Stimulated activated effector memory CD8-positive, alpha-beta T cell treated with anti-CD3 and anti-CD28 coated beads, Interleukin-12 subunit alpha, Interleukin-12 subunit beta, amount 100 ng/mL, for 72 hours (primary cell): ENCODE measurements around the gene ZNRF3.
A peak's percentile ranks its signal among the peaks of the same experiment; 100 is the strongest.
"Not testable (repeated sequence)": the region's sequence is repeated elsewhere in the genome, so short reads cannot be mapped to it uniquely, and the experiment has no call there.

Experiments used
- ATAC-seq: fragments of 150-1000 bp; cut with Tn5 transposase; 2 replicates; pipeline ENCODE4 v1.10.0; 2021
- DNase-seq, 2 donors: peaks; one replicate each; pipeline ENCODE4 v3.0.0; 2021 to 2022; ENCODE audit warnings: low spot score in 2 of 2
- H3K27ac Mint-ChIP-seq: one replicate; pipeline ENCODE4 v1.8.0; 2022; ENCODE audit warnings: mild to moderate bottlenecking, mixed read lengths
- H3K36me3 Mint-ChIP-seq: one replicate; pipeline ENCODE4 v1.8.0; 2022; ENCODE audit warnings: mild to moderate bottlenecking, mixed read lengths
- H3K4me1 Mint-ChIP-seq: one replicate; pipeline ENCODE4 v1.8.0; 2022; ENCODE audit warnings: mixed read lengths
- H3K4me3 Mint-ChIP-seq: one replicate; pipeline ENCODE4 v1.8.0; 2022; ENCODE audit warnings: mild to moderate bottlenecking, mixed read lengths
- H3K9me3 Mint-ChIP-seq: one replicate; pipeline ENCODE4 v1.8.0; 2022; ENCODE audit warnings: mixed read lengths

The ZNRF3 gene

DNA sequence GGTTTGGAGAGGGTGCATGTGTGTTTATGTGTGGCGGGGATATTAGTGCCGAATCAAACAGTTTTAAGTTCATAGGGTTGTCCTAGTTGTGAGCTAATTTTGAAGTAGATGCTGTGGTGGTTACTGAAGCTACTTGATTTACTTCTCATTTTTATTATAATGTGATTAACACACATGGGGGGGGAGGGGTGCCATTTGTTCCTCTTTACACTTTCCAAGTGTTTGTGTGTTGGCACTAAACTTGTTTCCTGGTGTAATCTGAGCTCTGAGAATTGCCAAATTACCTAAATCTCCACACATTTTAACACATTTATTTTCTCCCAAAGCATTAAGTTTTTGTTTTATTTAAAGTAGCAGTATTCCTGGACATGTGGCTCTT, 60.1 kb downstream of the ZNRF3 start:
- Mint-ChIP-seq H3K4me3 (no peak overlapping the region), H3K9me3 (peaks cover 6% of the 10 kb centered on the region), H3K4me1 (no peaks in the 10 kb centered on the region), H3K36me3 (no peaks in the 10 kb centered on the region), H3K27ac (no peak overlapping the region)
- ATAC-seq (no peak), DNase-seq (no peak)

GRCh38 chr22:28947125-28947524, 63.8 kb downstream of the ZNRF3 start:
- H3K27ac Mint-ChIP-seq: no peak overlapping the region
- no peaks in the 10 kb centered on the region for H3K36me3 Mint-ChIP-seq
- H3K4me1 Mint-ChIP-seq: no peaks in the 10 kb centered on the region
- no peak overlapping the region for H3K4me3 Mint-ChIP-seq
- peaks cover 6% of the 10 kb centered on the region for H3K9me3 Mint-ChIP-seq
- no peak for ATAC-seq
- no peak for DNase-seq

- no peaks in the 10 kb centered on the region for H3K4me1 Mint-ChIP-seq
- ATAC-seq (no peak), DNase-seq (no peak)
- H3K4me3 Mint-ChIP-seq: no peak overlapping the region
- no peak overlapping the region for H3K27ac Mint-ChIP-seq
- peaks cover 6% of the 10 kb centered on the region for H3K9me3 Mint-ChIP-seq
- H3K36me3 Mint-ChIP-seq: no peaks in the 10 kb centered on the region
These were observed 65.1 kb downstream of the ZNRF3 start for GRCh38 chr22:28948424-28948823.

GRCh38 chr22:28948860-28949551, 65.6 kb downstream of the ZNRF3 start:
- not testable (repeated sequence) for H3K9me3 Mint-ChIP-seq, H3K27ac Mint-ChIP-seq, H3K36me3 Mint-ChIP-seq, DNase-seq, H3K4me1 Mint-ChIP-seq, ATAC-seq, H3K4me3 Mint-ChIP-seq

GRCh38 chr22:28949788-28950187, 66.4 kb downstream of the ZNRF3 start:
- no peak for ATAC-seq
- peaks cover 6% of the 10 kb centered on the region for H3K9me3 Mint-ChIP-seq
- peaks cover 8% of the 10 kb centered on the region for H3K4me1 Mint-ChIP-seq
- DNase-seq: no peak
- no peak overlapping the region for H3K4me3 Mint-ChIP-seq
- H3K27ac Mint-ChIP-seq: no peak overlapping the region
- no peaks in the 10 kb centered on the region for H3K36me3 Mint-ChIP-seq

DNA sequence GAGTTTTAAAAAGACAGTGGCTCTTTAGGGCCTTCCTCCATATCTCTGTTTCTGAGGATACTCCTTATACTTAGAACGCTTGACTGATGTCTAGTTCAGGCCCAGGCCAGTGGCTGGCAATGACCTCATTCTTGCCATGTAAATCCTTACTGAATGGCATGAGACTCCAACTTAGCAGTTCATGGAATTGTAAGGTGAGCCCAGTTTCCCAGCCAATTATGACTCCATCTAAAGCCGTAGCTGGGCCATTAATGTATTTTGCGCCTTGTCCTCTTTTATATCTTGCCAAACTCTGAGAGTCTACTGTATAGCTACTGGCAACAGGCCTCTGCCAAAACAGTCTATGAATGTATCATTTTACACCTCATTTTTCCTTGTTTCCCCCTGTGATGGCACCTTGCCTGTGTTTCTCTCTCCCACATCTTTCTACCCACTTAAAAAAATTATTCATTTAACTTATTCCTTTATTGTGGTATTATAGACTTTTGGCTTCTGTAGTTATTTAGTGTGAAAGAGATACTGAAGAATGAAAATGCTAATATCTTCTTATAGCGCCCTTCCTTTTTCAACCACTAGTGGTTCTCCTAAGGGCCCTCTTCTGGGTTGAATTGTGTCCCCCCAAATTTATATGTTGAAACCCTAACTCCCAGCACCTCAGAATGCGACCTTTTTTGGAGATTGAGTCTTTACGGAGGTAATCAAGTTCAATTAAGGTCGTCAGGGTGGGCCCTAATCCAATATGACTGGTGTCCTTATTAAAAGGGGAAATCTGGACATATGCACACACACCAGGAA, 67.4 kb downstream of the ZNRF3 start:
- no peak overlapping the region for H3K27ac Mint-ChIP-seq
- no peak overlapping the region for H3K4me3 Mint-ChIP-seq
- no peak for DNase-seq
- H3K36me3 Mint-ChIP-seq: no peaks in the 10 kb centered on the region
- peaks cover 6% of the 10 kb centered on the region for H3K9me3 Mint-ChIP-seq
- ATAC-seq: no peak
- peaks cover 16% of the 10 kb centered on the region for H3K4me1 Mint-ChIP-seq

DNA sequence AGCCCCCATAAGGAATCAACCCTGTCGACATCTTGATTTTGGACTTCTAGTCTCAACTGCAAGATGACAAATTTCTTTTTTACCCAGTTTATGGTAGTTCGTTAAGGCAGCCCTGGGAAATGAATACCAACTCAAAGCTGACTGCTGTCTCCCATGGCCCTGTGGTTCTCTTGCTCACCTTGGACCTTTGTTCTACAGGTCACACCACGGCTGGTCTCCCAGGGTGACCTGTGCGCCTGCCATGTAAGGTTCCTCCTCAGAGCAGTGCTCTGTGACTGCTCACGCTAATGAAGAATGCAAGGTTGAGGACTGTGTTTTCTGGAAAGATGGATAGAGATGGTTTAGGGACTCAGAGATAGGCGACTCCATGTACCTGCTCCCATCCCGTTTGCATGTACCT, 68.2 kb downstream of the ZNRF3 start:
- H3K36me3 Mint-ChIP-seq: no peaks in the 10 kb centered on the region
- no peak overlapping the region for H3K4me3 Mint-ChIP-seq

GRCh38 chr22:28951969-28952521, 68.7 kb downstream of the ZNRF3 start:
- no peaks in the 10 kb centered on the region for H3K9me3 Mint-ChIP-seq
- no peak overlapping the region for H3K27ac Mint-ChIP-seq
- H3K4me1 Mint-ChIP-seq: peaks cover 27% of the 10 kb centered on the region
- H3K4me3 Mint-ChIP-seq: no peak overlapping the region
- no peak for ATAC-seq
- no peak for DNase-seq
- H3K36me3 Mint-ChIP-seq: no peaks in the 10 kb centered on the region

More for the DNA sequence above, 68.2 kb downstream of the ZNRF3 start:
- Mint-ChIP-seq H3K27ac (no peak overlapping the region), H3K9me3 (peaks cover 3% of the 10 kb centered on the region), H3K4me1 (peaks cover 23% of the 10 kb centered on the region)
- no peak for ATAC-seq
- DNase-seq: no peak

DNA sequence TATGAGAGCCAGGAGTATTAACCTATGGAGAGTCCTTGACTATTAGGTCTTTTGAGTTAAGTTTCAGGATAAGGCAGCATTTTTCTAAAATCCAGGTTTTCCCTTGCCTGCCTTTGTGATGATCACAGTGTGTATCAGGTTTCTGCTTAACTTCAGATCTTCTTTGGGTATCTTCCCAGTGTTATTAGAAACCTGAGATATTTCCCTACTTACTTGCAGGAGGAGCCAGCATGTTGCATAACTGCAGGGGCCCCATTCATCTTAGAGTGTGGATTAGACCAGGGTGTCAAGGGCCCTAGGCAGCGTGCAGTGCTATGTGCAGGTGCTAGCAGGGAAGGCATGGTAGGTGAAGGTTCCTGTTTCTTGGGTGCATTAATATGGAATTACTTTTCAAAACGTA, 69.5 kb downstream of the ZNRF3 start:
- DNase-seq: no peak
- no peaks in the 10 kb centered on the region for H3K9me3 Mint-ChIP-seq

GRCh38 chr22:28953403-28953802, 70.0 kb downstream of the ZNRF3 start:
- no peaks in the 10 kb centered on the region for H3K9me3 Mint-ChIP-seq
- H3K36me3 Mint-ChIP-seq: no peaks in the 10 kb centered on the region
- ATAC-seq: no peak
- no peak overlapping the region for H3K4me3 Mint-ChIP-seq
- no peak overlapping the region for H3K27ac Mint-ChIP-seq
- DNase-seq: no peak
- H3K4me1 Mint-ChIP-seq: peaks cover 27% of the 10 kb centered on the region

More for the DNA sequence above, 69.5 kb downstream of the ZNRF3 start:
- Mint-ChIP-seq H3K4me1 (peaks cover 27% of the 10 kb centered on the region), H3K27ac (no peak overlapping the region), H3K4me3 (no peak overlapping the region), H3K36me3 (no peaks in the 10 kb centered on the region)
- no peak for ATAC-seq

DNA sequence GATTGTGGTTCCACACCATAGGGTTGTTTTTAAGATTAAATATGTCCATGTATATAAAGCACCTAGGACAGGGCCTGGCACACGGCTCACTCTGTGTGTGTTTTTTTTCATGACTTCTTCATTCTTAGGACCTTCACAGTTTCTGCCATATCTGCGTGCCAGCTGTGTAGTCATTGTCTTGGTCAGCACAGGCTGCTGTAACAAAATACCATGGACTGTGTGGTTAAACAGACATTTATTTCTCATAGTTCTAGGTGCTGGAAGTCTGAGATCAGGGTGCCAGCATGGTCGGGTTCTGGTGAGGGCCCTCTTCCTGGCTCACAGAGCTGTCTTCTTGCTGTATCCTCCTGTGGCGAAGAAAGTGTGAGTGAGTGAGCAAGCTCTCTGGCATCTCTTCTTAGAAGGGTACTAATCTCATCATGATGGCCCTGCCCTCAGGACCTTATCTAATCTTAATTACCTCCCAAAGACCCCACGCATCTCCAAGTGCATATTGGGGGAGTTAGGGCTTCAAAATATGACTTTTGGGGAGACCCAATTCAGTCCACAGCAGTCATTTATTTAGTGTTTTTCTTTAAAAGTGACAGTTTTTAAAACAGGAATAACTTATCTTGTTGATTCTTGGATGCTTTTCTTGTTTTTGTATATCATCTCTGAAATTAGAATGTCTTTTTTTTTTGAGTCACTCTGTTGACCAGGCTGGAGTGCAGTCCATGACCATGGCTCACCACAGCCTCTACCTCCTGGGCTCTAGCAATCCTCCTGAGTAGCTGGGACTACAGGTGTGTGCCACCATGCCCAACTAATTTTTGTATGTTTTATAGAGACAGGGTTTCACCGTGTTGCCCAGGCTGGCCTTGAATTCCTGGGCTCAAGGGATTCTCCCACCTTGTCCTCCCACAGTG, 70.9 kb downstream of the ZNRF3 start:
- no peaks in the 10 kb centered on the region for H3K36me3 Mint-ChIP-seq
- H3K4me1 Mint-ChIP-seq: peaks cover 27% of the 10 kb centered on the region
- no peaks in the 10 kb centered on the region for H3K9me3 Mint-ChIP-seq
- no peak overlapping the region for H3K4me3 Mint-ChIP-seq
- H3K27ac Mint-ChIP-seq: no peak overlapping the region
- no peak for ATAC-seq
- no peak for DNase-seq

DNA sequence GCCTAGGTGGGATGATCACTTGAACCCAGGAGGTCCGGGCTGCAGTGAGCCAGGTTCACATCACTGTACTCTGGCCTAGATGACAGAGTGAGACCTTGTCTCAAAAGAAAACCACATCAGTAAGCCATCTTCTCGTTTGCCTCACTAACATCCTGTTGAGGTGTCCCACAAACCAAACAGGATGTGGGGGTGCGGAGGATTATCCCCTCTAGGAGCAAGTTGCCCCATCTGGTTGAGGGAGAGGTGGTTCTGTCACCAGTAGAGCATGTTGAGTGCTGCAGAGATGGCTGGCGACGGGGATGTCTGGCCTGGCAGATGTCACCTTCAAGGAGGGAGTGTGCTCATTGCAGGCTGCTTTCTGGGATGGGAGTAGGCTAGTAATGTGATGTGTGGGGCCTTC, 72.4 kb downstream of the ZNRF3 start:
- no peaks in the 10 kb centered on the region for H3K9me3 Mint-ChIP-seq
- peak overlapping the region; percentile 77 for H3K27ac Mint-ChIP-seq
- peak overlapping the region; percentile 32 for H3K4me3 Mint-ChIP-seq
- DNase-seq (peak; percentile 52 to 88), ATAC-seq (peak; percentile 95)
- peaks cover 27% of the 10 kb centered on the region for H3K4me1 Mint-ChIP-seq
- no peaks in the 10 kb centered on the region for H3K36me3 Mint-ChIP-seq

GRCh38 chr22:28956506-28956905, 73.1 kb downstream of the ZNRF3 start:
- H3K27ac Mint-ChIP-seq: no peak overlapping the region
- H3K4me1 Mint-ChIP-seq: peaks cover 27% of the 10 kb centered on the region
- no peak for ATAC-seq

DNA sequence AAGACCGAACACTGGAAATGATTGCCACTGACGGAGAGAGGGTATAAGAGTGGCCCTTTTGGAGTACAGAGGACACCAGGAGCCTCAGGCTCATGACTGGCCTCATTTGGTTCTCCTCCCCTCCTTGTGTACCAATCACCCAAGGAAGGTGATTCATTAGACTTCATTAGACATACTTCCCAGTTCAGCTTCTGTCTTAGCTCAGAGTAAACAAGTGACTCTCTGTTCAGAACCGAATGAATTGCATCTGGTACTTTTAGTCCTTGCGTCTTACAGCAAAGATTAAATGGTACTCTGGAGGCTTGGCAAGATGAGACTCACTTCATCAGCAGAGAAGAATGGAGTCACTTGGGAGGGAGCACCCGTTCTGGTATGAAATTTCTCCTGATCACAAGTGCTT, 75.2 kb downstream of the ZNRF3 start:
- H3K9me3 Mint-ChIP-seq: no peaks in the 10 kb centered on the region
- H3K36me3 Mint-ChIP-seq: no peaks in the 10 kb centered on the region
- no peak overlapping the region for H3K27ac Mint-ChIP-seq
- peaks cover 27% of the 10 kb centered on the region for H3K4me1 Mint-ChIP-seq
- no peak for DNase-seq
- no peak overlapping the region for H3K4me3 Mint-ChIP-seq
- no peak for ATAC-seq

More at GRCh38 chr22:28956506-28956905, 73.1 kb downstream of the ZNRF3 start:
- Mint-ChIP-seq H3K9me3 (no peaks in the 10 kb centered on the region), H3K4me3 (no peak overlapping the region), H3K36me3 (no peaks in the 10 kb centered on the region)
- DNase-seq: no peak

DNA sequence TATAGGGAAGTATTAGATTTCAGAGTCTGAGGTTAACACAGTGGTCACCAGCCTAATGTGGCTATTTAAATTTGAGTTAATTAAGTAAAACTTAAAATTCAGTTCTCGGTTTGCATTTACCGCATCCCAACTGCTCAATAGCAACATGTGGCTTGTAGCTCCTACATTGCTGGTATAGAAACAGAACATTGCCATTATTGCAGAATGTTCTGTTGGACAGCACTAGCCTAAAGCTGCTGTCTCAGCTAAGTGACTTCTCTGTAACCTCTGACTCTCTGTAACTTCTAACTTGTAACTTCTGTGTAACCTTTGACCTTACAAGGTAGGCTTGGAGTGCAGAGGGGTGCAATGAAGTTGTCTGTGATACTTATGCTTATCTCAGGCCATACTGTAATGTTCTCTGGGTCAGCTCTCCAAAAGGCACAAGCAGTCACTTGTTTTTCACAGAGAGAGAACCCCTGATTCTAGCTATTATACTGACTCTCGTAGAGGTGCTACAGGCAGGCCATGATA, 78.7 kb downstream of the ZNRF3 start:
- DNase-seq: no peak
- Mint-ChIP-seq H3K36me3 (no peaks in the 10 kb centered on the region), H3K9me3 (no peaks in the 10 kb centered on the region), H3K4me3 (no peak overlapping the region), H3K27ac (no peak overlapping the region), H3K4me1 (no peaks in the 10 kb centered on the region)
- no peak for ATAC-seq
